Loucy (cell line): ENCODE measurements around the gene DLK2.

Experiments
- H2AFZ ChIP-seq: fragments of 200-600 bp; sonication (generic); 2 replicates; pipeline ENCODE4 v1.6.0; 2016; ENCODE audit warnings: antibody characterized with exemption, mild to moderate bottlenecking, low read length, moderate library complexity
- H3F3A ChIP-seq: fragments of 200-600 bp; 2 replicates; pipeline ENCODE4 v1.6.0; 2016; ENCODE audit warnings: antibody characterized with exemption, low read depth, mild to moderate bottlenecking
- H3K27me3 ChIP-seq: fragments of 200-600 bp; sonication (generic); 2 replicates; pipeline ENCODE4 v1.6.1; 2014; ENCODE audit warnings: low read length, mild to moderate bottlenecking; ENCODE audit not compliant: insufficient read depth, poor library complexity, severe bottlenecking
- H3K36me3 ChIP-seq: fragments of 200-600 bp; sonication (generic); 2 replicates; pipeline ENCODE4 v1.6.1; 2016; ENCODE audit warnings: low read length; ENCODE audit not compliant: insufficient read depth
- H3K4me1 ChIP-seq: fragments of 200-600 bp; sonication (generic); 2 replicates; pipeline ENCODE4 v1.5.1; 2014; ENCODE audit warnings: low read length, mild to moderate bottlenecking; ENCODE audit not compliant: insufficient read depth, poor library complexity, severe bottlenecking
- H3K4me2 ChIP-seq: fragments of 200-600 bp; sonication (generic); 2 replicates; pipeline ENCODE4 v1.6.0; 2014; ENCODE audit warnings: antibody characterized with exemption, low read length, low read depth, mild to moderate bottlenecking; ENCODE audit not compliant: poor library complexity, severe bottlenecking
- H3K4me3 ChIP-seq: fragments of 200-600 bp; sonication (generic); 2 replicates; pipeline ENCODE4 v1.5.1; 2014; ENCODE audit warnings: low read length, mild to moderate bottlenecking, mixed read lengths; ENCODE audit not compliant: poor library complexity, severe bottlenecking
- H3K79me2 ChIP-seq: fragments of 200-600 bp; sonication (generic); 2 replicates; pipeline ENCODE4 v1.6.1; 2014; ENCODE audit warnings: low read length; ENCODE audit not compliant: insufficient read depth
- H3K9ac ChIP-seq: fragments of 200-600 bp; sonication (generic); 2 replicates; pipeline ENCODE4 v1.6.0; 2014; ENCODE audit warnings: mild to moderate bottlenecking, low read depth, low read length, moderate library complexity; ENCODE audit not compliant: poor library complexity, severe bottlenecking
- H3K9me2 ChIP-seq: fragments of 200-600 bp; sonication (generic); replicated peaks from 2 replicates; pipeline ENCODE4 v1.6.1; 2016; ENCODE audit warnings: low read depth, low read length, mixed read lengths
- H3K9me3 ChIP-seq: fragments of 200-600 bp; sonication (generic); 2 replicates; pipeline ENCODE4 v1.6.1; 2014; ENCODE audit warnings: mild to moderate bottlenecking, antibody characterized with exemption, low read length, low read depth; ENCODE audit not compliant: insufficient read depth
- H4K20me1 ChIP-seq: fragments of 200-600 bp; sonication (generic); 2 replicates; pipeline ENCODE4 v1.6.0; 2014; ENCODE audit warnings: antibody characterized with exemption, low read length, mild to moderate bottlenecking; ENCODE audit not compliant: insufficient read depth, poor library complexity, severe bottlenecking
- EZH2phosphoT487 ChIP-seq: fragments of 200-600 bp; IDR thresholded peaks from 2 replicates; pipeline ENCODE4 v1.6.1; 2018; ENCODE audit warnings: antibody characterized with exemption, mild to moderate bottlenecking, moderate library complexity, borderline replicate concordance
- TF ChIP-seq, protein P1 (sequence below): fragments of 200-600 bp; sonication (generic); conservative IDR thresholded peaks from 2 replicates; pipeline ENCODE4 v1.5.1; 2014; ENCODE audit warnings: mild to moderate bottlenecking, antibody characterized with exemption, low read length

Gene DLK2

DNA sequence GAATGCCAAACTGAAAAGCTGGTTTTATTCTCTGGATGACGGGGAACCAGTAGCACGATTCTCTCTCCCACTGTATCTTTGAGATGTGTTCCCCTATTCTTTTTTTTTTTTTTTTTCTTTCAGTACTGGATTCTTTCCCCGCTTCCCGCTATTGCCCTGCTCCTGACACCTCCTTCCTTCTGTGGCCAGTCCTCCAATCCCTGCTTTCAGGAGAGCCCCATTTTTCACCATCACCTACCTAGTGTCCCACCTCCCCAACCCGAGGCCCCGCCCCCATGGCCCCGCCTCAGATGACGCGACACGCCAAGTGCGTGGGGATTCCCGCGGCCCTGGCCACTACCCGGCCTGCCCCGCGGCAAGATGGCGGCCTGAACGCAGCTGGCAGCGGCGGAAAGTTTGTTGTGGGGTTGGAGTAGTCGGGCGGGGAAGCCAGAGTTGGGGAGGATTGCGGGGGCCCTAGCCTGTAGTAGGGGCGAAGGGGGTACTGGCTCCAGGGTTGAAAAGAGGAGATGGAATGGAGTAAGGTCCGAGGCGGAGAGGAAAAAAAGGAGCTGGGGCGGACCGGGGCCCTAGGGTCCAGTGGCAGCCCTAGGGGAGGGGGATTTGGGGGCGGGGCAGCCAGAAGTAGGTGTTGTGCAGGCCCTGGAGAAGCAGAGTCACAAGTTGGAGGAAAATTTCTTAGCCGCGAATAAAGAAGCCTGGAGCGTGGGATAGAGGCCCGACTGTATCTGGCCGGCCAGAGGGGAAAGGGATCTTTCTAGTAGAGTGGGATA, 22.1 kb upstream of the DLK2 start, which contains the start of gene TJAP1:
TSS of gene TJAP1 (plus strand) at position 336 of the 773 bp plus-strand sequence. CDS start 21,432 bp downstream, outside the sequence.
- no peak for TF ChIP-seq EZH2phosphoT487
- TF ChIP-seq, protein P1, sequence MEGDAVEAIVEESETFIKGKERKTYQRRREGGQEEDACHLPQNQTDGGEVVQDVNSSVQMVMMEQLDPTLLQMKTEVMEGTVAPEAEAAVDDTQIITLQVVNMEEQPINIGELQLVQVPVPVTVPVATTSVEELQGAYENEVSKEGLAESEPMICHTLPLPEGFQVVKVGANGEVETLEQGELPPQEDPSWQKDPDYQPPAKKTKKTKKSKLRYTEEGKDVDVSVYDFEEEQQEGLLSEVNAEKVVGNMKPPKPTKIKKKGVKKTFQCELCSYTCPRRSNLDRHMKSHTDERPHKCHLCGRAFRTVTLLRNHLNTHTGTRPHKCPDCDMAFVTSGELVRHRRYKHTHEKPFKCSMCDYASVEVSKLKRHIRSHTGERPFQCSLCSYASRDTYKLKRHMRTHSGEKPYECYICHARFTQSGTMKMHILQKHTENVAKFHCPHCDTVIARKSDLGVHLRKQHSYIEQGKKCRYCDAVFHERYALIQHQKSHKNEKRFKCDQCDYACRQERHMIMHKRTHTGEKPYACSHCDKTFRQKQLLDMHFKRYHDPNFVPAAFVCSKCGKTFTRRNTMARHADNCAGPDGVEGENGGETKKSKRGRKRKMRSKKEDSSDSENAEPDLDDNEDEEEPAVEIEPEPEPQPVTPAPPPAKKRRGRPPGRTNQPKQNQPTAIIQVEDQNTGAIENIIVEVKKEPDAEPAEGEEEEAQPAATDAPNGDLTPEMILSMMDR: no peak

DNA sequence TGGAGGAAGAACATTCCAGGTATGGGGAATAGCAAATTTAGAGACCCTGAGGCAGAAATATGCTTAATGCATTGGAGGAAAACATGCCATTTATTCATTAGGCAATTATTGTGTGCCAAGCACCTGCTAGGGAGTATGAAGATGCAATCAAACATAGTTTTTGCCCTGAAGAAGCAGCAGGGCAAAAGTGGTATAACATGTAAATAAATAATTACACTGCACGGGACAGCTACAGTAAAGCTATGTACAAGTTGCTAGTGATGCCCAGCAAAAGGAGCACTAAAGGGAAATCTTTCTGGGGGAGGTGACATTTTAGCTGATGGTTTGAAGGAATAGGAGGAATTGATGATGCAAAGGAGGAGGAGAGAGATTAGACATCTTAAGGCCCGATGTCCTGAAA, 21.4 kb upstream of the DLK2 start:
- Histone ChIP-seq H3K9me2 (no peaks in the 10 kb centered on the region), H3K9ac (peak overlapping the region; percentile 93), H4K20me1 (peaks cover 4% of the 10 kb centered on the region), H3K4me3 (peak overlapping the region; percentile 93), H3K9me3 (no peaks in the 10 kb centered on the region), H3K36me3 (no peaks in the 10 kb centered on the region), H3K4me2 (peak overlapping the region; percentile 84), H3K27me3 (no peaks in the 10 kb centered on the region), H2AFZ (peak overlapping the region; percentile 95), H3F3A (no peaks in the 10 kb centered on the region), H3K79me2 (peaks cover 30% of the 10 kb centered on the region), H3K4me1 (peaks cover 32% of the 10 kb centered on the region)
- TF ChIP-seq EZH2phosphoT487: no peak
- TF ChIP-seq, protein P1: no peak

More for the DNA sequence above, 22.1 kb upstream of the DLK2 start, which contains the start of gene TJAP1:
- Histone ChIP-seq H2AFZ (peak within 1 kb of the TSS; percentile 95), H3K9me3 (no peaks in the 10 kb centered on the region), H3K4me3 (peak within 1 kb of the TSS; percentile 93), H3K9me2 (no peaks in the 10 kb centered on the region), H3K27me3 (no peaks in the 10 kb centered on the region), H3F3A (no peaks in the 10 kb centered on the region), H3K4me2 (peak within 1 kb of the TSS; percentile 84), H3K79me2 (peaks cover 36% of the 10 kb centered on the region), H3K36me3 (no peaks in the 10 kb centered on the region), H4K20me1 (peaks cover 4% of the 10 kb centered on the region), H3K4me1 (peaks cover 34% of the 10 kb centered on the region), H3K9ac (peak within 1 kb of the TSS; percentile 93)

DNA sequence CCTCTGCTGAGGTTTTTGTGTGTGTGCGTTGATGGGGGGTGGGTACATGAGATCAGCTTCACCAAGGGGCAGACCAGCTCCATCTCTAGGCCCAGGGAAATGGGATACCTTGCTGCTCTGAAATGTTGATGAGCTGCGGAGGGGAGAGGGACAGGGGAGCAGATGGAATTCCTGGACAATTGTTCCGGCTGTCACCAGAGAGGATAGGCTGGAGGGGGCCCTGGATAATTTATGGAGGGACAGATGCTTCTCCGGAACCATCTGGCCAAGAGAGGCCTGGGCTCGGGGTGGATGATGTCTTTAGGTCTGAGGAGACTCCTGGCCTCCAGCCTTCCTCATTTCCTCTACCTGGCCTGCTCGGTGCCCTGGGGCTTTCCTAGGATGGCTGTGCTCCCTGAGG, 20.2 kb upstream of the DLK2 start:
- Histone ChIP-seq H4K20me1 (no peaks in the 10 kb centered on the region), H3K36me3 (no peaks in the 10 kb centered on the region), H2AFZ (no peak overlapping the region), H3K4me3 (no peak overlapping the region), H3K9me2 (no peaks in the 10 kb centered on the region), H3K4me1 (peaks cover 24% of the 10 kb centered on the region), H3K4me2 (no peak overlapping the region), H3K9ac (no peak overlapping the region), H3K27me3 (no peaks in the 10 kb centered on the region), H3F3A (no peaks in the 10 kb centered on the region), H3K79me2 (peaks cover 26% of the 10 kb centered on the region), H3K9me3 (no peaks in the 10 kb centered on the region)
- no peak for TF ChIP-seq EZH2phosphoT487
- TF ChIP-seq, protein P1: no peak
